Hepatocyte (in vitro differentiated cells): ENCODE results near the gene C19orf38. TPM values are rescaled to one million over a fixed set of nuclear protein-coding genes. Genes with fewer than 3 reads are reported as not detected.
"Not testable (repeated sequence)": the region's sequence is repeated elsewhere in the genome, so short reads cannot be mapped to it uniquely, and the experiment has no call there.

Experiments
- DNase-seq: peaks from one replicate; pipeline ENCODE4 v3.0.0-alpha.2; 2016; ENCODE audit warnings: low spot score
- H2AFZ ChIP-seq: fragments of 200-600 bp; sonication (generic); 2 replicates; pipeline ENCODE4 v1.6.0; 2016; ENCODE audit warnings: antibody characterized with exemption, mild to moderate bottlenecking
- H3K27ac ChIP-seq: fragments of 200-600 bp; sonication (generic); 2 replicates; pipeline ENCODE4 v1.5.1; 2016; ENCODE audit warnings: mild to moderate bottlenecking
- H3K27me3 ChIP-seq: fragments of 200-600 bp; sonication (generic); 2 replicates; pipeline ENCODE4 v1.6.1; 2016
- H3K36me3 ChIP-seq: fragments of 200-600 bp; sonication (generic); replicated peaks from 2 replicates; pipeline ENCODE4 v1.5.1; 2016; ENCODE audit warnings: low read depth; ENCODE audit not compliant: insufficient read depth
- H3K4me1 ChIP-seq: fragments of 200-600 bp; sonication (generic); 2 replicates; pipeline ENCODE4 v1.5.1; 2016; ENCODE audit warnings: mild to moderate bottlenecking, moderate library complexity; ENCODE audit not compliant: insufficient read depth
- H3K4me2 ChIP-seq: fragments of 200-600 bp; sonication (generic); 2 replicates; pipeline ENCODE4 v1.6.0; 2016
- H3K4me3 ChIP-seq: fragments of 200-600 bp; sonication (generic); 2 replicates; pipeline ENCODE4 v1.5.1; 2016; ENCODE audit warnings: mild to moderate bottlenecking
- H3K79me2 ChIP-seq: fragments of 200-600 bp; sonication (generic); 2 replicates; pipeline ENCODE4 v1.6.0; 2017; ENCODE audit warnings: mild to moderate bottlenecking
- H3K9me2 ChIP-seq: fragments of 200-600 bp; sonication (generic); replicated peaks from 2 replicates; pipeline ENCODE4 v1.6.0; 2017; ENCODE audit warnings: mild to moderate bottlenecking; ENCODE audit not compliant: insufficient read depth
- H3K9me3 ChIP-seq: fragments of 200-600 bp; sonication (generic); 2 replicates; pipeline ENCODE4 v1.5.1; 2016; ENCODE audit warnings: low read depth, mild to moderate bottlenecking
- H4K20me1 ChIP-seq: fragments of 200-600 bp; sonication (generic); 2 replicates; pipeline ENCODE4 v1.6.0; 2016; ENCODE audit warnings: mild to moderate bottlenecking; ENCODE audit not compliant: insufficient read depth, poor library complexity, severe bottlenecking
- CTCF ChIP-seq: fragments of 200-600 bp; sonication (generic); IDR thresholded peaks from 2 replicates; pipeline ENCODE4 v1.5.1; 2016; ENCODE audit warnings: antibody characterized with exemption, mild to moderate bottlenecking; ENCODE audit not compliant: poor library complexity
- EZH2 ChIP-seq: fragments of 200-600 bp; sonication (generic); IDR thresholded peaks from 2 replicates; pipeline ENCODE4 v1.6.1; 2016; ENCODE audit warnings: antibody characterized with exemption, mild to moderate bottlenecking, borderline replicate concordance
- EZH2phosphoT487 ChIP-seq: fragments of 200-600 bp; sonication (generic); IDR thresholded peaks from one replicate; pipeline ENCODE4 v1.6.1; 2018; ENCODE audit warnings: antibody characterized with exemption, mild to moderate bottlenecking, low read depth, moderate library complexity; ENCODE audit not compliant: unreplicated experiment, severe bottlenecking
- WGBS: methylation state at CpG from one replicate; pipeline ENCODE4 v1.1.6; 2016; ENCODE audit warnings: low lambda C conversion rate; ENCODE audit errors: missing lambda C conversion rate; 5-methylcytosine and 5-hydroxymethylcytosine counted together
- polyA plus RNA-seq: library from polyadenylated mRNA; unstranded; fragments of >200 nt; fragmentation: Nextera tagmentation; extraction: Ambion mirVana; gene quantifications from 2 replicates; pipeline ENCODE4 v1.2.1, GENCODE V29; 2016
- total RNA-seq: library from RNA; depleted of rRNA; stranded (reverse); fragments of >200 nt; gene quantifications from 2 replicates; pipeline ENCODE4 v1.2.3, GENCODE V29; 2014

The C19orf38 gene
- total and polyA plus RNA-seq, 2 experiments from 2014 or later = 0.56 to 3.7 TPM

DNA sequence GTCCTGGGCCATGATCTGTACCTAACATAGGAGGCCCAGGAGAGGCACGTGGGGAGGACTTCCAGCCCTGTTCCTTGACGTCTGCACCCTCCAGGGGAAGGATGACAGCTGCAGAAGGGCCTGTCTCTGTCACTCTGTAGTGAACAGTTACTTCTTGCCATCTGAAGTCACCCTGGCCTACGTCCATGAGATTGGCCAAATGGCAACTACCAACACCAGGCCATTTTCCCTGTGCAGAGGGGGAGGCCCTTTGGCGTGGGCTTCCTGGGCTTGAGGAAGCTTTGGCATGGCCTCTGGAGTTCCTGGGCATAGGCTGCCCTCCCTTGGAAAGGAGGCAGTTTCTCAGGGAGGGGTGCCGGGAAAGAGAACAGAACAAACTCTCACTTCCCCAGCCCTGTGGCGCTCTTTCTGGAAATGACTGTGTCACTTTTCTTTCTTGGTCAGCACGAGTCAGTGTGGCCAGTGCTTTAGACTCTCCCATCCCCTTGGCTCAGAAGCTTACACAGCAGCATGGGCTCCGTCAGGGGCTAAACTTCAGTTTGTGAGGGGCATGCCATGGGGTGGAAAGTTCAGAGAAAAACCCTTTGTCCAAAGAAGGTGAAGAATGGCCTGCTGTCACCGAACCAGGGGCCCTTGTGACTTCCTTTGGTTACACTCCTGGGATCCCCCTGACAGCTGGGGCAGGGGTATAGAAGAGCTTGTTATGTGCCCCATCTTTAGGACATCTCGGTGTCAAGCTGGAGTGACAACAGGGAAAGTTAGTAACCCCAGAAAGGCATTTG, 28.4 kb downstream of the C19orf38 start:
- Histone ChIP-seq H3K4me1 (peaks cover 23% of the 10 kb centered on the region), H4K20me1 (peaks cover 20% of the 10 kb centered on the region), H3K27ac (no peak overlapping the region), H3K27me3 (no peaks in the 10 kb centered on the region), H3K9me3 (no peaks in the 10 kb centered on the region), H2AFZ (no peak overlapping the region), H3K9me2 (no peaks in the 10 kb centered on the region), H3K36me3 (no peaks in the 10 kb centered on the region), H3K79me2 (peaks cover 99% of the 10 kb centered on the region), H3K4me2 (no peak overlapping the region), H3K4me3 (no peak overlapping the region)
- TF ChIP-seq CTCF = no peak
- TF ChIP-seq EZH2 = no peak
- no peak for TF ChIP-seq EZH2phosphoT487
- no peak for DNase-seq
- 90% methylated on average over 10 of the region's 10 CpGs for WGBS

DNA sequence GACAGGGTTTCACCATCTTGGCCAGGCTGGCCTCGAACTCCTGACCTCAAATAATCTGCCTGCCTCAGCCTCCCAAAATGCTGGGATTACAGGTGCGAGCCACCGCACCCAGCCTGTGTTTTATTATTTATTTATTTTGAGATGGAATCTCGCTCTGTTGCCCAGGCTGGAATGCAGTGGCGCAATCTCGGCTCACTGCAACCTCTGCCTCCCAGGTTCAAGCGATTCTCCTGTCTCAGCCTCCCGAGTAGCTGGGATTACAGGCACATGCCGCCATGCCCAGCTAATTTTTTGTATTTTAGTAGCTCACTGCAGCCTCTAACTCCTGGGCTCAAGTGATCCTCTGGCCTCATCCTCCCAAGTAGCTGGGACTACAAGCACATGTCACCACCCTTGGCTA, 29.4 kb downstream of the C19orf38 start:
- H3K9me3 ChIP-seq, DNase-seq, H3K36me3 ChIP-seq, H2AFZ ChIP-seq, H3K9me2 ChIP-seq, H3K27ac ChIP-seq, H3K4me3 ChIP-seq, H3K4me2 ChIP-seq, H3K27me3 ChIP-seq: not testable (repeated sequence)
- peaks cover 100% of the 10 kb centered on the region for H3K79me2 ChIP-seq
- peaks cover 21% of the 10 kb centered on the region for H4K20me1 ChIP-seq
- WGBS = 96% methylated on average over 9 of the region's 9 CpGs
- peaks cover 22% of the 10 kb centered on the region for H3K4me1 ChIP-seq

DNA sequence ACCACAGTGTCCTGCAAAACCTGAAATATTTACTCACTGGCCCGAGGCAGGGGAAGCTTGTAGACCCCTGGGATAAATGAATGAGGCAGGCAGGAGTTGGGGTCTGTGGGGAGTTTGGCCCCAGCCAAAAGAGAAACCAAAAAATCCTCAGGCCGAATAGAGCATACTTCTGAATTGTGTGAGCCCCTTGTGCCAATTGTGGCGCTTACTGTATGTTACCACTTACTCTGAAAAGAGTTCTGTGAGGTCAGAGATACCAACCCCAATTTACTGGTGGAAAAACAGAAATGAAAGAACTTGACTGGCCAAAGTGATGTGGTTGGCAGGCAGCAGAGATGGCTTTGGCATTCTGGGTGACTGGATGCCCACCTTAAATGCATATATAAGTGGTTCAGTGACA, 30.0 kb downstream of the C19orf38 start:
- peaks cover 20% of the 10 kb centered on the region for H4K20me1 ChIP-seq
- no peak for DNase-seq
- peaks cover 100% of the 10 kb centered on the region for H3K79me2 ChIP-seq
- H3K4me3 ChIP-seq = no peak overlapping the region
- H3K36me3 ChIP-seq = no peaks in the 10 kb centered on the region
- no peaks in the 10 kb centered on the region for H3K9me2 ChIP-seq
- no peaks in the 10 kb centered on the region for H3K27me3 ChIP-seq
- no peak overlapping the region for H2AFZ ChIP-seq
- peaks cover 17% of the 10 kb centered on the region for H3K4me1 ChIP-seq
- H3K4me2 ChIP-seq = no peak overlapping the region
- 96% methylated on average over 3 of the region's 3 CpGs for WGBS
- TF ChIP-seq CTCF = no peak
- TF ChIP-seq EZH2 = no peak
- no peak for TF ChIP-seq EZH2phosphoT487
- H3K9me3 ChIP-seq = no peaks in the 10 kb centered on the region
- peak overlapping the region; percentile 48 for H3K27ac ChIP-seq

DNA sequence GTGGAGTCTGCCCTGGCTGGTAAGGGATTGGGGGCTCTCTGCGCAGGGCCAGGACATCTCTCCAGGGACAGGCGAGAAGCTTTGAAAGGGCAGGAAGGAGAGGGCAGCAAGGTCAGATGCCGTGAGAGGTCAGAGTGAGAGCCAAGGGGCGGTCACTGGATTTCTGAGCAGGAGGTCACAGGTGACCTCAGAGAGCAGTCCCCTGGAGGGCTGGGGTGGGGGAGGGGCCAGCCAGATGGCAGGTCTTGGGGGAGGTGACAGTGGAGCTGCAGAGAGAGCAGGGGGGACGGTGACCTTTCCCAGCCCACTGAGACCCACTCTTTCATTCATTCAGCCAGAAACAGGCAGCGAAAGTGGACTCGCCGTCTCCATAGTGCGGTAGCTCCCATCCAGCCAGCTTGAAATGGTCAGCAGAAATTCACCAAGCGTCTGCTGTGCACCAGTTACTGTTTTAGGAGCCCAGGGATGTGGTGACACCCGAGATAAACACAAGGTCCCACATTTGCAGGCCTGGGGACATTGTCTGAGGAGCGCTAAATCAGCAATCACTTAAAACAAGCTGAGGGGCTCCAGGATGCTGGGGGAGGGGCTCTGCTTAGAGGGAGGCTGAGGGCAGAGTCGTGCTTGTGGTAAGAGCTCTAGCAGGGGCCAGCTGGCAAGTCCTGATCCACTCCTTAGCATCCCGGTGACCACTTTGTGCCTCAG, 33.3 kb downstream of the C19orf38 start:
- Histone ChIP-seq H3K4me2 (no peak overlapping the region), H3K4me1 (peaks cover 24% of the 10 kb centered on the region)

More for the DNA sequence above, 33.3 kb downstream of the C19orf38 start:
- DNase-seq = no peak
- Histone ChIP-seq H3K79me2 (peaks cover 100% of the 10 kb centered on the region), H2AFZ (no peak overlapping the region), H3K9me3 (no peaks in the 10 kb centered on the region), H3K36me3 (no peaks in the 10 kb centered on the region), H3K27me3 (no peaks in the 10 kb centered on the region), H3K4me3 (no peak overlapping the region), H3K27ac (no peak overlapping the region), H4K20me1 (peaks cover 23% of the 10 kb centered on the region), H3K9me2 (no peaks in the 10 kb centered on the region)
- 66% methylated on average over 14 of the region's 14 CpGs for WGBS
- TF ChIP-seq CTCF = no peak
- TF ChIP-seq EZH2 = no peak
- TF ChIP-seq EZH2phosphoT487 = no peak
